HuH-7 (cell line): ENCODE data around the gene OR2T34.
"Not testable (repeated sequence)": the region's sequence is repeated elsewhere in the genome, so short reads cannot be mapped to it uniquely, and the experiment has no call there.

Experiments used
- DNase-seq: peaks from one replicate; pipeline ENCODE4 v3.0.0; 2011; ENCODE audit warnings: low spot score

Gene OR2T34

DNA sequence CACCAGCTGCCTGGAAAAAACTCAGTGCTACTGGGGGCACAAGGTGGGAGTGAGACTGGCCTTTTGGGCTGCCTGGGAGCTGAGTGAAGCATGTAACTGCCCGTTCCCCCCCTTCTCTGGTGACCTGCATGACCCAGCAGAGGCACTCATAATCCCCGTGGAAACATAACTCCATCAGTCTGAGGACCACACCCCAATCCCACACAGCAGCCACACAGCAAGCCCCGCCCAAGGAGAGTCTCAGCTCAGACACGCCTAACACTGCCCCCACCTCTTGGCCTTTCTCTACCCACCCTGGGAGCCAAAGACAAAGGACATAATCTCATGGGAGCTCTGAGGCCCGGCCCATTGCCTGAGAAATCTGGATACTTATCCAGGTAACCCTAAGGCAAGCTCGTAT is 23.5 kb downstream of the OR2T34 start:
- not testable (repeated sequence) for DNase-seq

DNA sequence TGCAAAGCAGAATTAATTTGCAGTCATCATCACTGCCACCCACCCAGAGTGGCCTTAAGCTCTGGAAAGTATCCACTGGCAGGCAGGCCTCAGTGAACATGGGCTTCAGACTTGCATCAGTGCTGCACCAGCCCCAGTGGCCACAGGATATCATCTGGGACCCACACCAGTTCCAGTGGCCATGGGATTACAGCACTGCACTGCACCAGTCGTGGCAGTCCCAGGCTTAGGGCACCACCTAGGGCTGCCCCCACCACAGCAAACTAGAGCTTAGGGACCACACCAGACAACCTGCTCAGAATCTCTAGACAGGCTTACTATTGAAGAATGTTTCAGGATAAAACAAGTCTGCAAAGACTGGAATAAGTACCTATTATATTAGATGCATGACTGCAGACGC is 27.2 kb downstream of the OR2T34 start:
- not testable (repeated sequence) for DNase-seq

DNA sequence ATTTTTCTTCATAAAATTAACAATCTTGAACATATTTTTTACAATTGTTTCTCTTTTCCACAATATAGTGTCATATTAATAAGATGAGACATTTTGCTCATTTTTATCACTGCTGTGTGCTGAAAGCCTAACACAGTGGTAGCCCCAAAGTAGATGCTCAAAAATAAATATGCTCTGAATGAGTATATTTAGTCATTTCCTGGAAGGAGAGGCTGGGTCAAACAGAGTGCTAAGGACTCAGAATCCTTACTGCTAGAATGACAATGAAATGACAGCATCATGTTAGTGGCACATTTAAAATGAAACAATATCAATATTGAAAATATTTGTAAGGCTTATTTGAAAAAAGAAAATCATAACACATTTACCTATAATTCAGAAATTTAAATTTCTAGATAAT is 37.1 kb downstream of the OR2T34 start:
- not testable (repeated sequence) for DNase-seq
